ENCODE data around the gene TAF9. TPM values are rescaled to one million over a fixed set of nuclear protein-coding genes. Genes with fewer than 3 reads are reported as not detected.
"Not testable (repeated sequence)": the region's sequence is repeated elsewhere in the genome, so short reads cannot be mapped to it uniquely, and the experiment has no call there.

Gene TAF9
- total and polyA plus RNA-seq, 8 donors, result 1.2 to 77.9 (median 36.2) TPM

GRCh38 chr5:69378376-69378775 lies 9.1 kb upstream of the TAF9 start:
- no peaks in the 10 kb centered on the region for H3K4me1 ChIP-seq
- no peak overlapping the region for H3K27ac ChIP-seq
- H3K36me3 ChIP-seq, result peaks cover 20 to 85% (median 84%) of the 10 kb centered on the region in 4 donors
- H3K27me3 ChIP-seq, result no peaks in the 10 kb centered on the region
- no peaks in the 10 kb centered on the region for H3K9me3 ChIP-seq
- intact Hi-C loops (cut with DNase I; ENCODE audit: low total_unique reads), result no loop called here
- H3K4me3 ChIP-seq, result no peak overlapping the region
- TF ChIP-seq CTCF (IDR thresholded peaks at IDR 0.05) (no peak), EP300 (IDR thresholded peaks at IDR 0.05) (no peak), POLR2AphosphoS5 (IDR thresholded peaks at IDR 0.05) (no peak), POLR2A (IDR thresholded peaks at IDR 0.05) (no peak)
- DNase-seq, result no peak

- H3K4me3 ChIP-seq, result no peak overlapping the region
- TF ChIP-seq CTCF (IDR thresholded peaks at IDR 0.05), result no peak
- TF ChIP-seq POLR2AphosphoS5 (IDR thresholded peaks at IDR 0.05), result no peak
- no peak for TF ChIP-seq EP300 (IDR thresholded peaks at IDR 0.05)
- TF ChIP-seq POLR2A (IDR thresholded peaks at IDR 0.05), result no peak
- no peak overlapping the region for H3K27ac ChIP-seq
- intact Hi-C loops (cut with DNase I; ENCODE audit: low total_unique reads), result no loop called here
- H3K36me3 ChIP-seq, result peaks cover 13 to 51% (median 50%) of the 10 kb centered on the region in 4 donors
- H3K4me1 ChIP-seq, result peaks cover 9 to 27% (median 15%) of the 10 kb centered on the region in 4 donors
- DNase-seq, result no peak
- no peaks in the 10 kb centered on the region for H3K9me3 ChIP-seq
- H3K27me3 ChIP-seq, result no peaks in the 10 kb centered on the region
- WGBS, 5 donors, result 90 to 97% (median 93%) methylated on average over 4 of the region's 4 CpGs
These were observed 5.7 kb upstream of the TAF9 start for GRCh38 chr5:69374911-69375446.

- DNase-seq, result no peak
- H3K4me1 ChIP-seq, result peaks cover 10 to 41% (median 28%) of the 10 kb centered on the region in 4 donors
- H3K27ac ChIP-seq, result no peak overlapping the region
- TF ChIP-seq POLR2AphosphoS5 (IDR thresholded peaks at IDR 0.05) (no peak), CTCF (IDR thresholded peaks at IDR 0.05) (no peak), POLR2A (IDR thresholded peaks at IDR 0.05) (no peak), EP300 (IDR thresholded peaks at IDR 0.05) (no peak)
- H3K9me3 ChIP-seq, result no peaks in the 10 kb centered on the region
- no peak overlapping the region for H3K4me3 ChIP-seq
- intact Hi-C loops (cut with DNase I; ENCODE audit: low total_unique reads), result no loop called here
- H3K27me3 ChIP-seq, result no peaks in the 10 kb centered on the region
- 93 to 99% (median 97%) methylated on average over 5 of the region's 5 CpGs for WGBS, 5 donors
- H3K36me3 ChIP-seq, result peaks cover 9 to 30% (median 29%) of the 10 kb centered on the region in 4 donors
These were observed 3.1 kb upstream of the TAF9 start for GRCh38 chr5:69372394-69372793.

- DNase-seq, result peak in 1 of 2 donors; percentile 6
- WGBS, 5 donors, result 0 to 3% (median 2%) methylated on average over 16 of the region's 16 CpGs
- H3K27me3 ChIP-seq, result not testable (repeated sequence)
These were observed 1.0 kb upstream of the TAF9 start for GRCh38 chr5:69370335-69370734.

More at GRCh38 chr5:69370335-69370734, 1.0 kb upstream of the TAF9 start:
- intact Hi-C loops (cut with DNase I; ENCODE audit: low total_unique reads); H3K9me3 ChIP-seq: not testable (repeated sequence)
- Histone ChIP-seq H3K4me1 (peaks cover 10 to 53% (median 34%) of the 10 kb centered on the region in 4 donors), H3K27ac (peak overlapping the region in 4 of 5 donors; percentile 94 to 99 (median 94)), H3K4me3 (peak overlapping the region; percentile 64 to 95 (median 76)), H3K36me3 (peaks cover 8 to 32% (median 31%) of the 10 kb centered on the region in 4 donors)

Data from stomach (tissue), 9 donors.